Mucosa of gallbladder (tissue), 1 donor: Measurements from ENCODE around the gene LRRC49. TPM values are rescaled to one million over a fixed set of nuclear protein-coding genes. Genes with fewer than 3 reads are reported as not detected.
"Not testable (repeated sequence)": the region's sequence is repeated elsewhere in the genome, so short reads cannot be mapped to it uniquely, and the experiment has no call there.

Source experiments
- DNase-seq: peaks from one replicate; pipeline ENCODE4 v3.0.0-alpha.2; 2020; ENCODE audit warnings: low spot score
- total RNA-seq: library from RNA; stranded (reverse); gene quantifications from one replicate; pipeline ENCODE4 v1.2.1, GENCODE V29; 2021
- donor health status: DM: no; HTN: no; CAD: no.

Gene LRRC49
- 9.8 TPM for total RNA-seq

DNA sequence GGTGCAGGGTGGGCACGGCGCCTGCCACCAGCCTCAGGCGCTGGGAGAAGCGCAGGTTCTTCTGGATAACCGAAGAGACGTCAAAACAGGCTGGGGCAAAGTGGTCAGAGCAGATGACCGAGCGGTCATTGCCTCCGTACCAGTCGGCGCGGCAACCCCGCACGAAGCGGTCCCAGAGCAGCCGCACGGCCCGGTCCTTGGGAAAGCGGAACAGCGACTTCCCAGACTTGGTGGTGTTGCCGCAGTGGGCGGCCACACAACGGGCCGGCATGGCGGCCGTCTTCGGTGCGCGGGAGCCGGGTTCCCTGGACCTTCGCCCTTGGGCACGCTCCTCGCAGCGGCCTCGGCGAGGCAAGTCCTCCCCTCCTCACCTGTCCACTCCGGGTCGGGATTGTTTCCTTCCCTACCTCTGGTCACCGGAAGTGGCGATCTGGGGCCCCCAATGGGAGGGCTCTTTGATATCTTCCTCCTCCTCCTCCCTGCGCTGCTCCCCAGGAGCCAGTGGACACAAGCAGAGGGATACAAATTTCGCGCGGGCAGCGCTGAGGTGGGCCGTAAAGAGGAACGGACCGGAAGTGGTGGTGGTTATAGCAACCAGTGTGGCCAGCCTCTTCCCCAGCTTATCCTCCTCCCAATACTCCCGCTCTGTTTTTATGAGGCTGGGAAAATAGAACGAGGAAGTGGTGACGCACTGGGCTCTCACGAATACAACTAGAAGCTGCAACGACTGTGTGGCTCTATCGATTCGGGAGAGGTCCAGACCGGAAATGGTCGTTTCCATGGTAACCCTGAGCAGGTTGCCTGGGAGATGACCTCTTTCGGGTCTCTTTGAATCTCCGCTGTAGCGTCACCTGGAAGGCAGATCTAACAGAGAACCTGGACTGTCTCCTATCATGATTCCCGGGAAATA is at the start of gene LRRC49, which contains the start of gene THAP10:
Gene LRRC49, plus strand, starts transcription at position 825 of the 910 bp plus-strand sequence. Its CDS starts 69 bp downstream, at position 894.
Gene THAP10, minus strand, starts transcription at position 432 of the 910 bp plus-strand sequence. Its CDS starts 161 bp downstream, at position 271.
- DNase-seq: peak; percentile 90

GRCh38 chr15:70845602-70846360 is 46.8 kb upstream of the LRRC49 start:
- no peak for DNase-seq

DNA sequence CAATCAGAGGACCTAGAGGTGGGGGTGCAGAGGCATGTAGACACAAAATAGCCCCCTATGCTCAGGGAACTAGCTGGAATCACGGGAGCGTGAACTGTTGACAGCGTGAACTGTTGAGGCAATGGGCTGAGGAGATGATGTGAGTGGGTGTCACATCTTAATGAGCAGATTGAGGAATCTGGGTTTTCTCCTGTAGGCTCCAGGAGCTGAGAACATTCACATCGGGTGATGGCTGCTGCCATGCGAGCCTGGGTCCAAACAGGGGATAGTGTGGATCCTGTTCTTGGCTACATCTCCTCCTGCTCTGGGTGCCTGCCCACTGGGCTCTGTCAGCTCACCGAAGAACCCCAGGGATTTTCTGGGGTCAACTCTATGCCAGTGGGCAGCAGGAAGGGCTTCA is 40.7 kb upstream of the LRRC49 start:
- DNase-seq: no peak

DNA sequence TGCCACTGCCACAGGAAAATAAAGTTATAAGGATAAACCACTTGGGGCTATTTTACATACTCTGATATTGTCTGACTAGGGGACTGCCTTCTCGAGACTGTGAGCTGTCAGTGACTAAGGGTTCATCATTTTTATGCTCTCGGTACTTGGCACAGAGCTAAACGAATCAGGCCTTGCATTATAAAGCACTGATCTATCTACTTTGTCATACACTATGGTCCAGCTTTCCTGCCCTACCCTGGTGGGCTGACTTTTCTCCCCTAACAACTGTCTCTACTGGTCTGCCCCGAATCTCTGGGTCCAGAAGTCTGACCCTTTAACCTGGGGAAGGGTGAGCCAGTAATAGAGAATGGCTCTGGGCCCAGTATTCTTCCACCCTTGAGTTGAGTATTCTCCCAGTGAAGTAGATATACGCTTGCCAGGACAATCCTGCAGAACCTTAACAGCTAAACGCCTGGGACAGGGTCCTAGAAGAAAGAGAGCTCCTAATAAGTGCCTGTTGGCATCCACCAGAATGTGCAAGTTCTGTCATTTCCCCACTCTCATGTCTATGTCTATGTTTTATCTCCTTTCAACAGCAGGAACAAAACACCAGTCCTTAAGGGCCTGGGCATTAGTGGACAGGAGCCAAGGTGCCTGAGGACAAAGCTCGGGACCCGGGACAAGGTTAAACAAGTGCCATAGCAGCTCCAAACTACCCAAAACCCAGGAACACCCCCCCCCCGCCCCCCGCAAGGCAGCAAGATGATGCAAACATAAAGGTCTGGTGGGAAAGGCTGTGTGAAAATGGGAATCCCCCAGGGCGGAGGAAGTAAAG is 39.9 kb upstream of the LRRC49 start:
- DNase-seq: no peak

GRCh38 chr15:70853318-70853972 is 39.2 kb upstream of the LRRC49 start:
- DNase-seq: no peak

DNA sequence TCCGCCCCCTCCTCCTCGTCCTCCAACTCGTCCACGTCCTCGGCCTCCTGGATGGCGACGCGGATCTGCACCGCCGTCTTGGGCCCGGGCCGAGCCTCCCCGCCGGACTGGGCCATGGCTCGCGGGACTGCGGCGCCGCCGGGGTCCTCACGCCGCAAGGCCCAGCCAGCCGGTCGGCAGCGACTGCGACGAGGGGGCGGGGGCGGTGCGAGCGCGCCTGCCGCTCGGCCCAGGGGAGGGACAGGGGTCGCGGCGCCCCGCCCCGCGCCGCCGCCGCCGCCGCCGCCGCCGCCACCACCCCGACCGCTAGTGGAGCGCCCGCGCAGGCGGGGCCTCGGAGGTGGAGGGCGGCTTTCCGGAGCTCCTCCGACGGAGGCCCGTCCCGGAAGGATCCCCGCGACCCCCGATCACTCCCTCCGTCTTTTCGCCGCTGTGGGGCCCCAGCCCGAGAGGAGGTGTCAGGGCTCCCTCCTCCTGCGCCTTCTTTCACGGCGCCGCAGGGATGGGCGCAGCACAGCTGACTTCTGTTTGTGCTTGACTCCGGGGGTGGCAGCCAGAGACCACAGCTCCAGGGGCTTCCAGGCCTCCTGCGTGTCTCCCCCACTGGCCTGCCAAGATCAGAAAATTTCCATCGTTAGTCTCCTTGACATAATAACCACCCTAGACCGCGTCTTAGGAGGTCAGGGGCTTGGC is 38.5 kb upstream of the LRRC49 start, which contains the start of gene LARP6:
Gene LARP6, minus strand, starts transcription at position 185 of the 693 bp plus-strand sequence. Its CDS starts 69 bp downstream, at position 116.
- DNase-seq: no peak

DNA sequence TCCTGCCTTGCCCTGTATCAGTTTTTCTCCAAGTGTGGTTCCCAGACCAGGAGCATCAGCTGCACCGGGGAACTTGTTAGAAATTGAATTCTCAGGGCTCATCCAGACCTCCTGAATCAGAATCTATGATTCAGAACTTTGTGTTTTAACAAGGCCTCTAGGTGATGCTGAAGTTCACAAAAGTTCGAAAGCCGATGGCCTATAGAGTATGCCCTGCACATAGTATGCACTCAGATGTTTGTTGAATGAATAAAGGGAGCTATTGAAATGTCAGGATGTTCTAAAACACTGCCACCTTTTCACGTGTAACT is 38.0 kb upstream of the LRRC49 start:
- DNase-seq: no peak

DNA sequence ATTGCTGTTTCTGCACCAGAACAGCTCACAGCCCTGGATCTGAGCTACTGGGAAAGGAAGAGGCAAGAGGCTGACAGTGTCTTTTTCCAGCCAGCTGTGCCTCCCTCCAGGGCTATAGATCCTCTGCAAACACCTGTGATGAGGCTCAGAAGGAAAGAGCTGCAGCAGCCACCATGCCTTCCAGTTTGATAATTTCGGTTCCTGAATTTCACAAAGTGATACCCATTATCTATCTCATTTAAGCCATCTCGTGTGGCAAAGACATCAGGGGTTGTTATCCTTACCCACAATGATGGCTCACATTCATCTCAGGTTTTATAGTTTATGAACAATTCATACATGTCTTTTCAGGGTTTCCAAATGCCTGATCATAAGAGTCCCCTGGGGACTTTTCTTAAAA is 36.9 kb upstream of the LRRC49 start:
- DNase-seq: no peak

DNA sequence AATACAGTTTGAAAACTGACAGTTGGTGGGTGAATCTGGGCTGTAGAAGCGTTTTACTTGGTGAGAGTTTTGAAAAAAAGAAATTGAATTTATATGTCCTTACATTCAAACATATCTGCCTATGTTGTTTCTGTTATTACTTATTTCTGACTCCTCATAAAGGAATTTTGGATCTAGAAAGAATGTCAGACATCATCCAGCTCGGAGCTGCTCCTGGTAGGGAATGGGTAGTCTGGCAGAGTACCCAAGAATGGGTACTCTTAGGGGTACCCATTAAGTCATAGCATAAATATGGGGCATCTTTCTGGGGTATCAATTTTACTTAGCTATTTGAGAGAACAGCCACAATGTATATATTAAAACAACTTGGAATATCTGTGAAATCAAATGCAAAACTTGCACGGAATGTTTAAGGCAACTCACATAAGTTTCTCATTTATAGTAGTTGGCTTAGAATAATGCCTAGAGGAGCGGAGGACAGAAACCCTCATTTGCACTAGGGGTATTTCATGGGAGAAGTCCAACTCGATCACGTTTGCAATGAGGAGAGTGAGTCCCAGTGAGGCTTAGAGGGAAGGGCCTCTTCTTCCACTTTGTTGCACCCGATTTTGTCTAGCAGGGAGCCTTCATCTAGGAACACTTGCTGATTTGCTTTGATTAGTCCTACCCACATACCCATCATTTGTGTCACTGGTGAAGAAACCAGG is 36.3 kb upstream of the LRRC49 start:
- DNase-seq: no peak

DNA sequence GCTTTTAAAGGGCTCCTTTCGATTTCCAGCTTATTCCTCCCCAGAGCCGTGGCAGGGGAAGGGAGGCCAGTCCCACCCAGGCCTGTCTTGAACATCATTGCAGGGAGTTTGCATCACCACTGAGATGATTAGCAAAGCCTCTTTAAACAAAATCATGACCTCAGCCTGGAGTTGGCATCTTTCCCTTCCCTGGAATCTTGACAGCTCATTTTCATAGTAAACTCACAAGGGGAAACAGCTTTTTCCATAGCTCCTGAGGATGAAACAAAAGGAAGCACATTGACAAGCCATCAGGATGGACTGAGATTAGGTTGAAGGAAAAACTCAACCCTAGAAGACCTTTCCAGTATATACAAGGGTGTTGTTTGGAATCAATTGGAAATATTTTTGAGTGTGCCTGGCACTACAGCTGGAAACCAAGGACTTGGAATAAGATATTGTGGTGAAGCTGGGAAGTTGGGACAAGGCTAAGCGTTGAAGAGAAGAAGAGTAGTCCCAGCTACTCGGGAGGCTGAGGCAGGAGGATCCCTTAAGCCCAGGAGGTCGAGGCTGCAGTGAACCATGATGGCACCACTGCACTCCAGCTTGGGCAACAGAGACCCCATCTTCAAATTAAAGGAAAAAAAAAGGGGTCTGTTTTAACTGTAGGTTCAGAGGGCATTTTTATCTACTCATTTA is 35.6 kb upstream of the LRRC49 start:
- peak; percentile 80 for DNase-seq

GRCh38 chr15:70857562-70858285 is 34.9 kb upstream of the LRRC49 start:
- no peak for DNase-seq

DNA sequence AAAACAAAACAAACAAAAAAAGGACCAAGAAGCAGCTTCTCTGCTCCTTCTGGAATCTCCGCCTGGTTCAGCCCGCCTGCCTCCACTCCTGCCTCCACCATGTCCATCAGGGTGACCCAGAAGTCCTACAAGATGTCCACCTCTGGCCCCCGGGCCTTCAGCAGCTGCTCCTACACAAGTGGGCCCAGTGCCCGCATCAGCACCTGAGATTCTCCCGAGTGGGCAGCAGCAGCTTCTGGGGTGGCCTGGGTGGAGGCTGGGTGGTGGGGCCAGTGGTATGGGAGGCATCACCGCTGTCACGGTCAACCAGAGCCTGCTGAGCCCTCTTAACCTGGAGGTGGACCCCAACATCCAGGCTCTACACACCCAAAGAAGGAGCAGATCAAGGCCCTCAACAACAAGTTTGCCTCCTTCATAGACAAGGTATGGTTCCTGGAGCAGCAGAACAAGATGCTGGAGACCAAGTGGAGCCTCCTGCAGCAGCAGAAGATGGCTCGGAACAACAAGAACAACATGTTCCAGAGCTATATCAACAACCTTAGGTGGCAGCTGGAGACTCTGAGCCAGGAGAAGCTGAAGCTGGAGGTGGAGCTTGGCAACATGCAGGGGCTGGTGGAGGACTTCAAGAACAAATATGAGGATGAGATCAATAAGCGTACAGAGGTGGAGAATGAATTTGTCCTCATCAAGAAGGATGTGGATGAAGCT is 33.9 kb upstream of the LRRC49 start:
- DNase-seq: not testable (repeated sequence)

- DNase-seq: peak; percentile 41
Measured at GRCh38 chr15:70859322-70859908, 33.2 kb upstream of the LRRC49 start.

DNA sequence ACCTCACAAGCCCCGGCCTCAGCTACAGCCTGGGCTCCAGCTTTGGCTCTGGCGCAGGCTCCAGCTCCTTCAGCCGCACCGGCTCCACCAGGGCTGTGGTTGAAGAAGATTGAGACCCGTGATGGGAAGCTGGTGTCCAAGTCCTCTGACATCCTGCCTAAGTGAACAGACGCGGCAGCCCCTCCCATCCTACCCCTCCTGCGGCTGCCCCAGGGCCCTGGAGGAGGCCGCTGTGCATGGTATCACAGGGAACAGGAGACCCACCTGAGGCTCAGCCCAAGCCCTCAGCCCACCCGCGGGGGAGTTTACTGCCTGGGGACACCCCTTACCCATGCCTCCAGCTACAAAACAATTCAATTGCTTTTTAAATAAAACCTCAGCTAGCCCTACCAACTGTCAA is 32.6 kb upstream of the LRRC49 start:
- DNase-seq: no peak

DNA sequence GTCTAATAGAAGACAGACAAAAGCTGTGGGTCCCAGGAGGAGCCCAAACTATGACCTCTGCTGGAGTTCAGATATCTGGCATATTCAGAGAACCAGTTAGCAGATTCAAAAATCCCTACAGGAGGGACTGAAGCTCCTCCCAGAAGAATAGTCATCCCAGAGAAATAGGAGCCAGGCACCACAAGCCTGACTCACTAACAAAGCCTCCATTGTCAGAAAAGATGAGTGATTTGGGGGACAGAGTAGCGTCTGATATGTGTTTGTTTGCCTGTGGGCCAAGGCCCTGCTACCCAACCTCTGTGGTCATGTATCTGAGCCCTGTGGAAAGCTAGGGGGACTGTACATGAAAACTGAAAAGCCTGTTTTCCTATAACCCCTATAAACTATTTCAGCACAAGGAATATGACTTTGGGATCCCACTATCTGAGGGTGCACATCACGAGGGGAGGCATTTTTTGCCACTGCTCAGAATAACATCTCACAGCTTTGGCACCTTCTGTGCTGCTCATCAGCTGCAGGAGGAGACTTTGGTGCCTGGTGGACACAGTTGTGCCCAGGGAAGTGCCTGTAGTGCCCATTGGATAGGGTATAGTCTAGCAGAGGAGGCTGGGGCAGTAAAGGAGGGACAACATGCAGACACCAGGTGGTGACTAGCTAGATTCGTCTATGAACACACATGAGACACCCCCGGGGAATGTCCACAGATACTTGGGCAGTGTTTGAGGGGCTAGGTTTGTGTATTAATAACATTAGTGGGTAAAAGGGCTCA is 29.0 kb upstream of the LRRC49 start:
- DNase-seq: no peak

DNA sequence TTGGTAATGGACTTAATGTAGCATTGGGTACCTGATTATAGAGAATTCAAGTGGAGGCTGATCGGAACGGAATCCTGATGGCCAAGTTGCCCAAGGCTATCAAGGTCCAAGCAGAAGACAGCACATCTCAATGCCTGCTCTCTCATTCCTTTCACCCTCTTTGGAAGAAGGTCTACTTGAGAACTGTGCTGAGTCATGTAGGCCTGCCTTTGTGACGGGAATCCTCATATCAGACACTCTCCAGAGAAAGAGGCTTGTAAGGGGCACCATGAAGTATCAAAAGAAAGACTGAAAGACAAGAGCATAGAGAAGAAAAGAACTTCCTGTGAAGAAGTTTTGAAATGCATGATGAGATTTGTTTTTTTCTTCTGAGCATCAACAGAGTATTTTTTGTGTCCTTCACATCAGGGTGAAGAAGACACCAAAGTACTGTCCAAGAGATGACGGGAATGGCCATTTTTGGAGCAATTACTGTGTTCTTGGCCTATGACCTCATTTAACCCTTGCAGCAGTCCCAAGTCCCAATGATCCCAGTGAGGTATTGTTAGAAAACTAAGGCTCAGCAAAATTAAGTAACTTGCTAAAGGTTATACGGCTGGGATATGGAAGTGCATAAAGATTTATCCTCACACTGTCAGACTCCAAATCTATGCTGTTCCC is 25.5 kb upstream of the LRRC49 start:
- no peak for DNase-seq
